ENCODE data around the gene LCK. TPM values are rescaled to one million over a fixed set of nuclear protein-coding genes. Genes with fewer than 3 reads are reported as not detected.
A peak's percentile ranks its signal among the peaks of the same experiment; 100 is the strongest.

The LCK gene
- total RNA-seq, 3 donors from 2014 or later (not counting 1 experiment from before 2014, with no cell fraction given) = 180 to 227 (median 215) TPM

DNA sequence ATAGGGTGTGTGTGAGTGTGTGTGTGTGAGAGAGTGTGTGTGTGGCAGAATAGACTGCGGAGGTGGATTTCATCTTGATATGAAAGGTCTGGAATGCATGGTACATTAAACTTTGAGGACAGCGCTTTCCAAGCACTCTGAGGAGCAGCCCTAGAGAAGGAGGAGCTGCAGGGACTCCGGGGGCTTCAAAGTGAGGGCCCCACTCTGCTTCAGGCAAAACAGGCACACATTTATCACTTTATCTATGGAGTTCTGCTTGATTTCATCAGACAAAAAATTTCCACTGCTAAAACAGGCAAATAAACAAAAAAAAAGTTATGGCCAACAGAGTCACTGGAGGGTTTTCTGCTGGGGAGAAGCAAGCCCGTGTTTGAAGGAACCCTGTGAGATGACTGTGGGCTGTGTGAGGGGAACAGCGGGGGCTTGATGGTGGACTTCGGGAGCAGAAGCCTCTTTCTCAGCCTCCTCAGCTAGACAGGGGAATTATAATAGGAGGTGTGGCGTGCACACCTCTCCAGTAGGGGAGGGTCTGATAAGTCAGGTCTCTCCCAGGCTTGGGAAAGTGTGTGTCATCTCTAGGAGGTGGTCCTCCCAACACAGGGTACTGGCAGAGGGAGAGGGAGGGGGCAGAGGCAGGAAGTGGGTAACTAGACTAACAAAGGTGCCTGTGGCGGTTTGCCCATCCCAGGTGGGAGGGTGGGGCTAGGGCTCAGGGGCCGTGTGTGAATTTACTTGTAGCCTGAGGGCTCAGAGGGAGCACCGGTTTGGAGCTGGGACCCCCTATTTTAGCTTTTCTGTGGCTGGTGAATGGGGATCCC is 22.5 kb downstream of the LCK start:
- H3K4me1 ChIP-seq (ENCODE audit: control insufficient read depth, insufficient read depth, low read length) = peaks cover 53% of the 10 kb centered on the region
- Mint-ChIP-seq H3K4me1 (peaks cover 32 to 49% of the 10 kb centered on the region in 2 donors), H3K4me3 (peak overlapping the region; percentile 68), H3K9me3 (no peaks in the 10 kb centered on the region), H3K27me3 (ENCODE audit: low read depth in 2 of 2) (no peaks in the 10 kb centered on the region), H3K36me3 (peaks cover under 1% of the 10 kb centered on the region), H3K27ac (peak overlapping the region; percentile 90 to 91)
- peak; percentile 62 to 81 (median 80) for ATAC-seq
- peak overlapping the region; percentile 52 for H3K27ac ChIP-seq (ENCODE audit: low read length)
- WGBS (ENCODE audit: insufficient coverage) = 26% methylated on average over 10 of the region's 10 CpGs
- peaks cover 44% of the 10 kb centered on the region for H3K36me3 ChIP-seq (ENCODE audit: control insufficient read depth, insufficient read depth, low read length)
- no peak overlapping the region for H3K4me3 ChIP-seq (ENCODE audit: low read length)
- TF ChIP-seq, protein P1, sequence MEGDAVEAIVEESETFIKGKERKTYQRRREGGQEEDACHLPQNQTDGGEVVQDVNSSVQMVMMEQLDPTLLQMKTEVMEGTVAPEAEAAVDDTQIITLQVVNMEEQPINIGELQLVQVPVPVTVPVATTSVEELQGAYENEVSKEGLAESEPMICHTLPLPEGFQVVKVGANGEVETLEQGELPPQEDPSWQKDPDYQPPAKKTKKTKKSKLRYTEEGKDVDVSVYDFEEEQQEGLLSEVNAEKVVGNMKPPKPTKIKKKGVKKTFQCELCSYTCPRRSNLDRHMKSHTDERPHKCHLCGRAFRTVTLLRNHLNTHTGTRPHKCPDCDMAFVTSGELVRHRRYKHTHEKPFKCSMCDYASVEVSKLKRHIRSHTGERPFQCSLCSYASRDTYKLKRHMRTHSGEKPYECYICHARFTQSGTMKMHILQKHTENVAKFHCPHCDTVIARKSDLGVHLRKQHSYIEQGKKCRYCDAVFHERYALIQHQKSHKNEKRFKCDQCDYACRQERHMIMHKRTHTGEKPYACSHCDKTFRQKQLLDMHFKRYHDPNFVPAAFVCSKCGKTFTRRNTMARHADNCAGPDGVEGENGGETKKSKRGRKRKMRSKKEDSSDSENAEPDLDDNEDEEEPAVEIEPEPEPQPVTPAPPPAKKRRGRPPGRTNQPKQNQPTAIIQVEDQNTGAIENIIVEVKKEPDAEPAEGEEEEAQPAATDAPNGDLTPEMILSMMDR (IDR thresholded peaks at IDR 0.05) = no peak
- no peaks in the 10 kb centered on the region for H3K9me3 ChIP-seq (ENCODE audit: control insufficient read depth, insufficient read depth, low read length)
- peak; percentile 43 to 88 for DNase-seq
- intact Hi-C loops (cut with micrococcal nuclease) = no loop called here
- H3K27me3 ChIP-seq (ENCODE audit: control insufficient read depth, insufficient read depth, low read length) = no peaks in the 10 kb centered on the region

GRCh38 chr1:32274646-32275340 is 23.7 kb downstream of the LCK start:
- Mint-ChIP-seq H3K27me3 (ENCODE audit: low read depth in 2 of 2) (no peaks in the 10 kb centered on the region), H3K36me3 (peaks cover 12% of the 10 kb centered on the region), H3K4me3 (no peak overlapping the region), H3K27ac (peak overlapping the region; percentile 90 to 91), H3K9me3 (no peaks in the 10 kb centered on the region), H3K4me1 (peaks cover 38 to 40% of the 10 kb centered on the region in 2 donors)
- no peak for ATAC-seq
- DNase-seq = no peak
- Histone ChIP-seq H3K36me3 (ENCODE audit: control insufficient read depth, insufficient read depth, low read length) (peaks cover 56% of the 10 kb centered on the region), H3K4me3 (ENCODE audit: low read length) (no peak overlapping the region), H3K27me3 (ENCODE audit: control insufficient read depth, insufficient read depth, low read length) (no peaks in the 10 kb centered on the region), H3K4me1 (ENCODE audit: control insufficient read depth, insufficient read depth, low read length) (peaks cover 45% of the 10 kb centered on the region), H3K9me3 (ENCODE audit: control insufficient read depth, insufficient read depth, low read length) (no peaks in the 10 kb centered on the region), H3K27ac (ENCODE audit: low read length) (peak overlapping the region; percentile 52)
- TF ChIP-seq, protein P1 (IDR thresholded peaks at IDR 0.05) = no peak
- intact Hi-C loops (cut with micrococcal nuclease) = no loop called here
- WGBS (ENCODE audit: insufficient coverage) = 94% methylated on average over 31 of the region's 31 CpGs

GRCh38 chr1:32275424-32275823 is 24.4 kb downstream of the LCK start:
- Histone ChIP-seq H3K4me1 (ENCODE audit: control insufficient read depth, insufficient read depth, low read length) (peaks cover 45% of the 10 kb centered on the region), H3K27ac (ENCODE audit: low read length) (no peak overlapping the region), H3K27me3 (ENCODE audit: control insufficient read depth, insufficient read depth, low read length) (no peaks in the 10 kb centered on the region), H3K36me3 (ENCODE audit: control insufficient read depth, insufficient read depth, low read length) (peaks cover 61% of the 10 kb centered on the region), H3K9me3 (ENCODE audit: control insufficient read depth, insufficient read depth, low read length) (no peaks in the 10 kb centered on the region), H3K4me3 (ENCODE audit: low read length) (no peak overlapping the region)
- peaks cover 12% of the 10 kb centered on the region for H3K36me3 Mint-ChIP-seq
- intact Hi-C loops (cut with micrococcal nuclease) = no loop called here
- H3K4me3 Mint-ChIP-seq = no peak overlapping the region
- WGBS (ENCODE audit: insufficient coverage) = 56% methylated on average over 41 of the region's 41 CpGs
- H3K4me1 Mint-ChIP-seq = peaks cover 38 to 39% of the 10 kb centered on the region in 2 donors
- no peaks in the 10 kb centered on the region for H3K27me3 Mint-ChIP-seq (ENCODE audit: low read depth in 2 of 2)
- TF ChIP-seq, protein P1 (IDR thresholded peaks at IDR 0.05) = no peak
- H3K9me3 Mint-ChIP-seq = no peaks in the 10 kb centered on the region
- peak in 1 of 2 donors; percentile 36 for DNase-seq
- H3K27ac Mint-ChIP-seq = no peak overlapping the region
- no peak for ATAC-seq
